ENCODE results near the gene PAXX. TPM values are rescaled to one million over a fixed set of nuclear protein-coding genes. Genes with fewer than 3 reads are reported as not detected.

Gene PAXX
- polyA plus RNA-seq, 1 donor from 2014 or later = 276 TPM

GRCh38 chr9:136997830-136998234 lies 5.6 kb downstream of the PAXX start:
- TF ChIP-seq, protein P1, sequence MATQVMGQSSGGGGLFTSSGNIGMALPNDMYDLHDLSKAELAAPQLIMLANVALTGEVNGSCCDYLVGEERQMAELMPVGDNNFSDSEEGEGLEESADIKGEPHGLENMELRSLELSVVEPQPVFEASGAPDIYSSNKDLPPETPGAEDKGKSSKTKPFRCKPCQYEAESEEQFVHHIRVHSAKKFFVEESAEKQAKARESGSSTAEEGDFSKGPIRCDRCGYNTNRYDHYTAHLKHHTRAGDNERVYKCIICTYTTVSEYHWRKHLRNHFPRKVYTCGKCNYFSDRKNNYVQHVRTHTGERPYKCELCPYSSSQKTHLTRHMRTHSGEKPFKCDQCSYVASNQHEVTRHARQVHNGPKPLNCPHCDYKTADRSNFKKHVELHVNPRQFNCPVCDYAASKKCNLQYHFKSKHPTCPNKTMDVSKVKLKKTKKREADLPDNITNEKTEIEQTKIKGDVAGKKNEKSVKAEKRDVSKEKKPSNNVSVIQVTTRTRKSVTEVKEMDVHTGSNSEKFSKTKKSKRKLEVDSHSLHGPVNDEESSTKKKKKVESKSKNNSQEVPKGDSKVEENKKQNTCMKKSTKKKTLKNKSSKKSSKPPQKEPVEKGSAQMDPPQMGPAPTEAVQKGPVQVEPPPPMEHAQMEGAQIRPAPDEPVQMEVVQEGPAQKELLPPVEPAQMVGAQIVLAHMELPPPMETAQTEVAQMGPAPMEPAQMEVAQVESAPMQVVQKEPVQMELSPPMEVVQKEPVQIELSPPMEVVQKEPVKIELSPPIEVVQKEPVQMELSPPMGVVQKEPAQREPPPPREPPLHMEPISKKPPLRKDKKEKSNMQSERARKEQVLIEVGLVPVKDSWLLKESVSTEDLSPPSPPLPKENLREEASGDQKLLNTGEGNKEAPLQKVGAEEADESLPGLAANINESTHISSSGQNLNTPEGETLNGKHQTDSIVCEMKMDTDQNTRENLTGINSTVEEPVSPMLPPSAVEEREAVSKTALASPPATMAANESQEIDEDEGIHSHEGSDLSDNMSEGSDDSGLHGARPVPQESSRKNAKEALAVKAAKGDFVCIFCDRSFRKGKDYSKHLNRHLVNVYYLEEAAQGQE (IDR thresholded peaks at IDR 0.05; ENCODE audit: borderline replicate concordance) = no peak
- no peak for TF ChIP-seq RAD21 (conservative IDR thresholded peaks at IDR 0.05)
- TF ChIP-seq TAF1 (IDR thresholded peaks at IDR 0.05; ENCODE audit: low read depth) = no peak
- TF ChIP-seq MXI1 (conservative IDR thresholded peaks at IDR 0.05; ENCODE audit: poor library complexity, severe bottlenecking) = no peak
- TF ChIP-seq SMC3 (conservative IDR thresholded peaks at IDR 0.05; ENCODE audit: poor library complexity) = no peak
- TF ChIP-seq CTCF (IDR thresholded peaks at IDR 0.05; ENCODE audit: poor library complexity, severe bottlenecking) = no peak
- no peak for TF ChIP-seq EP300 (conservative IDR thresholded peaks at IDR 0.05; ENCODE audit: poor library complexity, severe bottlenecking)
- TF ChIP-seq EZH2 (IDR thresholded peaks at IDR 0.05; ENCODE audit: borderline replicate concordance, insufficient read depth, low read length, poor library complexity, severe bottlenecking) = no peak
- no peak for TF ChIP-seq POLR2AphosphoS5 (IDR thresholded peaks at IDR 0.05)
- no peak overlapping the region for H3K4me2 ChIP-seq (ENCODE audit: low read length)
- H3K36me3 ChIP-seq (ENCODE audit: insufficient read depth, low read length) = no peaks in the 10 kb centered on the region
- no peaks in the 10 kb centered on the region for H3K27me3 ChIP-seq (ENCODE audit: insufficient read depth, low read depth, low read length)
- no peaks in the 10 kb centered on the region for H3F3A ChIP-seq (ENCODE audit: insufficient read depth, low read length, poor library complexity, severe bottlenecking)
- H3K9me3 ChIP-seq (ENCODE audit: low read length) = no peaks in the 10 kb centered on the region
- H3K4me3 ChIP-seq (ENCODE audit: low read length) = no peak overlapping the region
- no peaks in the 10 kb centered on the region for H4K20me1 ChIP-seq (ENCODE audit: insufficient read depth)
- no peak overlapping the region for H3K9ac ChIP-seq (ENCODE audit: low read length)
- no peaks in the 10 kb centered on the region for H3K9me2 ChIP-seq (ENCODE audit: insufficient read depth, low read length)
- H3K27ac ChIP-seq (ENCODE audit: low read length) = no peak overlapping the region
- no peaks in the 10 kb centered on the region for H3K79me2 ChIP-seq (replicated peaks; ENCODE audit: insufficient read depth, low read length)
- H2AFZ ChIP-seq (ENCODE audit: low read depth, low read length) = no peak overlapping the region

DNA sequence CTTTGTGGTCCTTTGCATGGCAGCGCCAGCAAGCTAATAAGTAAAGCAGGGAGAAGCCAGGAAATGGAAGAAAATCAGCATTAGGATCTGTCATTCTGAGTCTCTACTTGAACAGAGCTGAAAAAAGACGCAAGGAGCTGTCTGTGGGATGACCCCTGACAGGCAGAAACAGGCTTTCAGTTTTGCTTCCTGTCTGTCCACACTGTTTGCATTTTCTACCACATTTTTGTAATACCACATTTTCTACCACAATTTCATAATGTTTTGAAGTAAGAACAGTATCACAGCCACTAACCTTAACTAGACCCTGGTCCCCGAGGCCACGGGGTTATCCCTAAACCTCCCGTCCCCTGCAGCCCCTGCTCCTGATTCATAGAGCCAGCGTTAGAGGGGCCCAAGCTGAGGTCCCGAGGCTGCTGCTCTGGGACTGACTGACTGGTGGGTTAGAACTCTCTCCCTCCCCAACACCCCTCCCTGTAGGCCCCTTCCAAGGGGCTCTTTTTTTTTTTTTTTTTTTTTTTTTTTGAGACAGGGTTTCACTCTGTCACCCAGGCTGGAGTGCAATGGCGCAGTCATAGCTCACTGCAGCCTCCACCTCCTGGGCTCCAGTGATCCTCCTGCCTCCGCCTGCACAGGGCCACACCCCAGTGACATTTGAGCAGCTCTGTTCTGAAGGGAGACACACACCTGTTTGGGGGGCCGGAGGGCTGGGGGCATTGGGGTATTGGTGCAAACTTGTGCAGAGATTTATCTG lies 8.1 kb downstream of the PAXX start:
- Histone ChIP-seq H3K4me2 (ENCODE audit: low read length) (no peak overlapping the region), H3K9me3 (ENCODE audit: low read length) (no peaks in the 10 kb centered on the region), H4K20me1 (ENCODE audit: insufficient read depth) (no peaks in the 10 kb centered on the region), H3K36me3 (ENCODE audit: insufficient read depth, low read length) (no peaks in the 10 kb centered on the region), H3K27me3 (ENCODE audit: insufficient read depth, low read depth, low read length) (no peaks in the 10 kb centered on the region), H3K79me2 (replicated peaks; ENCODE audit: insufficient read depth, low read length) (no peaks in the 10 kb centered on the region), H3K9me2 (ENCODE audit: insufficient read depth, low read length) (no peaks in the 10 kb centered on the region), H2AFZ (ENCODE audit: low read depth, low read length) (no peak overlapping the region), H3K27ac (ENCODE audit: low read length) (no peak overlapping the region), H3F3A (ENCODE audit: insufficient read depth, low read length, poor library complexity, severe bottlenecking) (no peaks in the 10 kb centered on the region), H3K9ac (ENCODE audit: low read length) (no peak overlapping the region), H3K4me3 (ENCODE audit: low read length) (no peak overlapping the region)
- TF ChIP-seq SMC3 (conservative IDR thresholded peaks at IDR 0.05; ENCODE audit: poor library complexity) (no peak), EZH2 (IDR thresholded peaks at IDR 0.05; ENCODE audit: borderline replicate concordance, insufficient read depth, low read length, poor library complexity, severe bottlenecking) (no peak), MXI1 (conservative IDR thresholded peaks at IDR 0.05; ENCODE audit: poor library complexity, severe bottlenecking) (no peak), POLR2AphosphoS5 (IDR thresholded peaks at IDR 0.05) (no peak), EP300 (conservative IDR thresholded peaks at IDR 0.05; ENCODE audit: poor library complexity, severe bottlenecking) (no peak), TAF1 (IDR thresholded peaks at IDR 0.05; ENCODE audit: low read depth) (no peak), RAD21 (conservative IDR thresholded peaks at IDR 0.05) (no peak), CTCF (IDR thresholded peaks at IDR 0.05; ENCODE audit: poor library complexity, severe bottlenecking) (no peak)
- TF ChIP-seq, protein P1 (IDR thresholded peaks at IDR 0.05; ENCODE audit: borderline replicate concordance) = no peak

Measured in neural cell (in vitro differentiated cells).